ENCODE results near the gene TGIF2. TPM values are rescaled to one million over a fixed set of nuclear protein-coding genes. Genes with fewer than 3 reads are reported as not detected.

TGIF2 gene
- total RNA-seq, 1 donor from 2014 or later, result 43.5 TPM

DNA sequence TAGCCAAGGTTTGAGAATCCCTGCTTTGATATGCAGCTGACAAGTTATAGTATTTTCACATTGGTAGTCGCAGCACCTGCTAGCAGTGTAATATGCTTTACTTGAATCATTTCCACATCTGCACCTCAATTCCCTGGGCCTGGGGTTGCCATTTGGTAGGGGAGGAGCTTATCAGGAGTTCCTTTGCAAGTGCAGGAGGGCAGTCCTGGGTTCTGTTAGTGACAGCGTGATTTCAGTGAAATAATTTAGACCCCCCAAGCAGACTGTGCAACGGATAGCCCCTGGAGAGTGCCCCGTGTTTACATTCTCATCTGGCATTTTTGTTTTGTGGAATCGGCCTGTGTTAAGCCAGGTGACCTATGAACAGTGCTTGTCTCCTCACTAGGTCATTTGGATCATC, 38.2 kb downstream of the TGIF2 start:
- Mint-ChIP-seq H3K36me3 (peaks cover 12% of the 10 kb centered on the region), H3K27me3 (no peaks in the 10 kb centered on the region), H3K4me1 (ENCODE audit: unreplicated experiment) (peaks cover 12% of the 10 kb centered on the region), H3K9me3 (no peaks in the 10 kb centered on the region), H3K27ac (no peak overlapping the region), H3K4me3 (no peak overlapping the region)
- TF ChIP-seq, protein P1, sequence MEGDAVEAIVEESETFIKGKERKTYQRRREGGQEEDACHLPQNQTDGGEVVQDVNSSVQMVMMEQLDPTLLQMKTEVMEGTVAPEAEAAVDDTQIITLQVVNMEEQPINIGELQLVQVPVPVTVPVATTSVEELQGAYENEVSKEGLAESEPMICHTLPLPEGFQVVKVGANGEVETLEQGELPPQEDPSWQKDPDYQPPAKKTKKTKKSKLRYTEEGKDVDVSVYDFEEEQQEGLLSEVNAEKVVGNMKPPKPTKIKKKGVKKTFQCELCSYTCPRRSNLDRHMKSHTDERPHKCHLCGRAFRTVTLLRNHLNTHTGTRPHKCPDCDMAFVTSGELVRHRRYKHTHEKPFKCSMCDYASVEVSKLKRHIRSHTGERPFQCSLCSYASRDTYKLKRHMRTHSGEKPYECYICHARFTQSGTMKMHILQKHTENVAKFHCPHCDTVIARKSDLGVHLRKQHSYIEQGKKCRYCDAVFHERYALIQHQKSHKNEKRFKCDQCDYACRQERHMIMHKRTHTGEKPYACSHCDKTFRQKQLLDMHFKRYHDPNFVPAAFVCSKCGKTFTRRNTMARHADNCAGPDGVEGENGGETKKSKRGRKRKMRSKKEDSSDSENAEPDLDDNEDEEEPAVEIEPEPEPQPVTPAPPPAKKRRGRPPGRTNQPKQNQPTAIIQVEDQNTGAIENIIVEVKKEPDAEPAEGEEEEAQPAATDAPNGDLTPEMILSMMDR (conservative IDR thresholded peaks at IDR 0.05), result no peak
- DNase-seq (ENCODE audit: extremely low spot score, unreplicated experiment), result no peak

DNA sequence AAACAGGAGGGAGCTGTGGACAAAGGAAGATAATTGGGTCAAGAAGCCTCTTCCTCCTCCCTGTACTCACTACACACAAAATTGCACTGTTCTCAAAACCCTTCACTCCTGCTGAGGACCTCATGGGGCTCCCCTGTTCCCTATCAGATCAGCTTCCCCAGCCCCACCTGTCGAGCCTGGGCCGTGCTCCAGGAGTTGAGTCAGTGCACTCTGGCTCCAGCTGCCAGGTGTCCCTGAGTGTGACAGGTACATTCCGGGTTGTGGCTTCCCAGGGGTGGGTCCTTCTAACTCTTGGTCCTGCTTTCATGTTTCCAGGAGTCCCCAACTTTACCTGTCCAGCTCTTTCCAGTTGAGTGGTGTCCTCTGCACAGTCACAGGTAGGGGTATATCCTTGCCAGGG, 40.6 kb downstream of the TGIF2 start:
- no peaks in the 10 kb centered on the region for H3K9me3 Mint-ChIP-seq
- DNase-seq (ENCODE audit: extremely low spot score, unreplicated experiment), result no peak
- no peaks in the 10 kb centered on the region for H3K27me3 Mint-ChIP-seq
- no peak overlapping the region for H3K4me3 Mint-ChIP-seq
- H3K36me3 Mint-ChIP-seq, result peaks cover 8% of the 10 kb centered on the region
- H3K4me1 Mint-ChIP-seq (ENCODE audit: unreplicated experiment), result no peaks in the 10 kb centered on the region
- TF ChIP-seq, protein P1 (conservative IDR thresholded peaks at IDR 0.05), result no peak
- no peak overlapping the region for H3K27ac Mint-ChIP-seq

DNA sequence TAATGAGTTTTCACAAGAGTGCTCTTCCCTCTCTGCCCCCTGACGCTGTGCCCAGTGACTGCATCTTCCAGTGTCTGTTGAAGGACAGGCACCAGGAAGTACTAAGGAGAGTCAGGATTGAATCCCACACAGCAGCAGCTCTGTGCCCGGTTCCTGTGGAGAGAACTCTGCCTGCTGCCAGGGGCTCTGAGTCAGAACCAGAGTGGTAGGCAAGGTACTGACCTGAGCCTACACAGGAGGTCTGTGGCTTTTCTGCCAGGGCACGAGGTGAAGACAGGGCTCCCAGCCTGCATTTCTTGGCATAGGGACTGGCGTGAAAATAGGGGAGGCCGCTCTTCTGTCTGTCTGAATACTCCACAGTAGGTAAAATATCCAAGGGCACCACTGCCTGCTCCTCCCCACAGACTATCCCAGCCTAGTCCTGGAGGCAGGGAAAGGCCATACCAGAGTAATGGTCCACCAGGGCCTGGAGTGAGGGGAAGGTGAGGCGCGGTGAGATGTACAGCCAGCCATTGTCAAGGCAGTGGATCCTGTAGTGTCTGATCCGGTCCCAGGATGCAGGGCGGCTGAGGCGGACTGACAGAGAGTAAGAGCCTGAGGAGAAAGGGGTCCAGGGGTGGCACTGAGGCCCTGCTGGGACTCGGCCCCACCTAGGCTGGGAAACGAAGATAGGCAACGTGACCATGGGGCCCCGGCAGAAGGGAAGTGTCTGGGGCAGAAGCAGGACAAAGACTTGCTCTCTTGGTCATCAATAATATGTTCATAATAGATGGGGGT, 41.6 kb downstream of the TGIF2 start:
- H3K27ac Mint-ChIP-seq, result no peak overlapping the region
- H3K36me3 Mint-ChIP-seq, result peaks cover 8% of the 10 kb centered on the region
- H3K4me1 Mint-ChIP-seq (ENCODE audit: unreplicated experiment), result no peaks in the 10 kb centered on the region
- no peaks in the 10 kb centered on the region for H3K9me3 Mint-ChIP-seq
- DNase-seq (ENCODE audit: extremely low spot score, unreplicated experiment), result no peak
- no peaks in the 10 kb centered on the region for H3K27me3 Mint-ChIP-seq
- no peak overlapping the region for H3K4me3 Mint-ChIP-seq
- TF ChIP-seq, protein P1 (conservative IDR thresholded peaks at IDR 0.05), result no peak

DNA sequence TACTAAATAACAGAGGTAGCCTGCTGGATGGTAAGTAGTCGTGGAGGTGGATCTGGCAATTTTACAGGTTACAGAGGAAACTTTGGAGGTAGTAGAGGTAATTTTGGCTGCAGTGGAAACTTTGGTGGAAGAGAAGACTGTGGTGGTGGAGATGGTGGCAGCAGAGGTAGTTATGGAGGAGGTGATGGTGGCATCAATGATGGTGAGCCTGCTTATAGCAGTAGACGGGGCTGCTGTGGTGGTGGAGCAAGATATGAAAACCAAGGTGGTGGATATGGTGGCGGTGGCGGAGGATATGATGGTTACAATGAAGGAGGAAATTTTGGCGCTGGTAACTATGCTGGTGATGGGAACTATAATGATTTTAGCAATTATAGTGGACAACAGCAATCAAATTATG, 47.5 kb downstream of the TGIF2 start:
- Mint-ChIP-seq H3K9me3 (no peaks in the 10 kb centered on the region), H3K36me3 (no peaks in the 10 kb centered on the region), H3K27me3 (no peaks in the 10 kb centered on the region), H3K27ac (no peak overlapping the region), H3K4me3 (no peak overlapping the region), H3K4me1 (ENCODE audit: unreplicated experiment) (peaks cover 8% of the 10 kb centered on the region)
- no peak for DNase-seq (ENCODE audit: extremely low spot score, unreplicated experiment)
- TF ChIP-seq, protein P1 (conservative IDR thresholded peaks at IDR 0.05), result no peak

DNA sequence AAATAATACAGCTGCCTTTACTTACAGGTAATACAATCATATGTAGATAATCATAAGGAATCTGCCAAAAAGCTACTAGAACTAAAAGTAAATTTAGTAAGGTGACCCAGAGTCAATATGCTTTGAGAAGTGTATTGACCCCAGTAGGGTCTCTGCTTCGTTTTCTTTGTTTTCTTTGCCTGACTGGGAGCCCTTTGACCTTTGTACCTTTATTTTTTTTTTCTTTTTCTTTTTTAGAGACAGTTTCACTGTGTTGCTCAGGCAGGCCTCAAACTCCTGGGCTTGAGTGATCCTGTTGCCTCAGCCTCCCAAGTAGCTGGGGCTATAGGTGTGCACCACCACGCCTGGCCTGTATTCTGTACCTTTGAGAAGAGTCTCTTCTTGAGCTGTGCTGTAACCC, 50.0 kb downstream of the TGIF2 start:
- no peak overlapping the region for H3K4me3 Mint-ChIP-seq
- TF ChIP-seq, protein P1 (conservative IDR thresholded peaks at IDR 0.05), result no peak
- no peaks in the 10 kb centered on the region for H3K27me3 Mint-ChIP-seq
- no peak overlapping the region for H3K27ac Mint-ChIP-seq
- no peaks in the 10 kb centered on the region for H3K9me3 Mint-ChIP-seq
- H3K4me1 Mint-ChIP-seq (ENCODE audit: unreplicated experiment), result peaks cover 8% of the 10 kb centered on the region
- no peaks in the 10 kb centered on the region for H3K36me3 Mint-ChIP-seq
- DNase-seq (ENCODE audit: extremely low spot score, unreplicated experiment), result no peak

Measured in type B pancreatic cell (in vitro differentiated cells).